HG02885 (cell line): ENCODE data around the gene AMOTL1.
"Not testable (repeated sequence)": the region's sequence is repeated elsewhere in the genome, so short reads cannot be mapped to it uniquely, and the experiment has no call there.

Source experiments
- ATAC-seq: cut with Tn5 transposase; IDR thresholded peaks from one replicate; pipeline ENCODE4 v1.9.1; 2021; ENCODE audit warnings: mild to moderate bottlenecking; ENCODE audit not compliant: unreplicated experiment, poor library complexity

Gene AMOTL1

GRCh38 chr11:94812724-94813720 is 44.9 kb downstream of the AMOTL1 start:
- not testable (repeated sequence) for ATAC-seq

DNA sequence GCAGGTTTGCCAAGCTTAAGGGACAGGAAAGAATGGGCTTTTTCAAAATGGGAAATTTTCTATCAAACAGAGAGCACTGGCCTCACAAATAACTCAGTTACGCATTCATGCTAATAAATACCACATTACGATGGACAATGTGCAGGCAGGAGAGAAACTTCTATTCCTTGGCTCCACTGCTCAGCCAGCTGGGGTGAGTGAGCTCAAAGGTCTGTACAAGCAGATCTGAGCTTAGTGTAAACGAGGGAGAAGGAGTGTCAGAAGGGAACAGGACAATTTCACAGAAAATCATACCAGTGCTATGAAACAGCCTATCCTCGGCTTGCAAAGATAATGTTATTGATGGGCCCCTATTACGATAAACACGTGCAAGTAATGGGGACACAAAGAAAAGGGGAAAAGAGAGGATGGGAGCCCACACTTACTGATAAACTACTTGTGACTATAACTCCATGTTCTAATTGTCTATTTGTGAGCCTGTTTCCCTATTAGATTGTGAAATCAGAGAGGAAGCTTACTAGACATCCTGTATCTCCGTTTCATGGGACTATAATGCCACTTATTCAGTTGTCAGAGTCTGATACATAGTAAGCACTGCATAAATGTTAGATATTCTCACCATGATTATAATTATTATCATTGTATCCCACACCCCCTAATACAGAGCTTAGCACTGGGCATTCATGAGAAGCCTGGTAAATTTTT is 46.3 kb downstream of the AMOTL1 start:
- no peak for ATAC-seq

- no peak for ATAC-seq
These were observed 47.7 kb downstream of the AMOTL1 start for GRCh38 chr11:94815705-94816344.

DNA sequence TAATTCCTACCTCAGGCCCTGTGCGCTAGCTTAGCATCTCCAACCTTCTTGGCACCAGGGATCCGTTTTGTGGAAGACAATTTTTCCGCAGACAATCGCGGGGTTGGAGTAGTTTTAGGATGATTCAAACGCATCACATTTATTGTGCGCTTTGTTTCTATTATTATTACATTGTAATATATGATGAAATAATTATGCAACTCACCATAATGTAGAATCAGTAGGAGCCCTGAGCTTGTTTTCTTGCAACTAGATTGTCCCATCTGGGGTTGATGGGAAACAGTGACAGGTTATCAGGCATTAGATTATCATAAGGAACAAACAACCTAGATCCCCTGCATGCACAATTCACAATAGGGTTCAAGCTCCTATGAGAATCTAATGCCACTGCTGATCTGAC is 52.3 kb downstream of the AMOTL1 start:
- no peak for ATAC-seq

- ATAC-seq = no peak
These were observed 53.3 kb downstream of the AMOTL1 start for GRCh38 chr11:94821439-94821838.

- no peak for ATAC-seq
These were observed 53.9 kb downstream of the AMOTL1 start for GRCh38 chr11:94822080-94822479.

GRCh38 chr11:94823102-94823732 is 55.1 kb downstream of the AMOTL1 start:
- no peak for ATAC-seq

DNA sequence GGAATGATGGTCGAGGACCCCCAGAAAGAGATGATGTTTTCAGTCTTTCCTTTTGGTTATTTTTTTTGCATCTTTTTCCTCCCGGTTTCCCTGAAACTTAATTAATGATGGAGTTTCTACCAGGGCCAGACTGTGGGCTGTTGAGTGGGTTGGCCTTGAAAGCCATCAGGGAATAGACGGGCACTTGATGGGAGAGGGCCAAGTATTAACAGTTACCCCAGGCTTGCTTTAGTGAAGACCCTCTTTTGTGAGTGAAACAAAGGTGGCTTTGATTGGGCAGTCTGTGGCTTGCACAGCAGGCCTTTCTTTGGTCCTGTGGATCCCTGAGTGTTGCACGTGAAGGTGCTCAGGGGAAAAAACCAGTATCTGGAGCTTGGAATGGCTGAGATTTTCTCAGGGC is 56.9 kb downstream of the AMOTL1 start:
- ATAC-seq = no peak

DNA sequence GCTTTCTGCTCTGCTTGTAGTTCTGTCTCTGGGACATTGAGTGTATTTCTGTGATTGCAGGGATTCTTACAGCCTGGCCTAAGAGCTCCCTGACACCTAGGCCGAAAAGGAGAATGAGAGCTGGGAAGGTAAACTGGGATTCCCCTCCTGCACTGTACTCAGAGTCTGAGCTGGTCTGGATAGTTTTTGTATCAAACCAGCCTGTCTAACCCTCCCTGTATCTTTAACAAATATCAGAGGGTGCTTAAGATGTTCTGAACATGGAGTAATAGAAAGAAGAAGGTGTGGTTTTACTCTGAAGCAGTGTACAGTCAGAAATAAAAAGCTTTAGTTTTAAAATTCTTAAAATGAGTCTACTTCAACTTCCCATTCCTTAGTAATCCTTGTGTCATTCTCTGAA is 57.3 kb downstream of the AMOTL1 start:
- no peak for ATAC-seq

- no peak for ATAC-seq
These were observed 58.3 kb downstream of the AMOTL1 start for GRCh38 chr11:94826415-94826814.

DNA sequence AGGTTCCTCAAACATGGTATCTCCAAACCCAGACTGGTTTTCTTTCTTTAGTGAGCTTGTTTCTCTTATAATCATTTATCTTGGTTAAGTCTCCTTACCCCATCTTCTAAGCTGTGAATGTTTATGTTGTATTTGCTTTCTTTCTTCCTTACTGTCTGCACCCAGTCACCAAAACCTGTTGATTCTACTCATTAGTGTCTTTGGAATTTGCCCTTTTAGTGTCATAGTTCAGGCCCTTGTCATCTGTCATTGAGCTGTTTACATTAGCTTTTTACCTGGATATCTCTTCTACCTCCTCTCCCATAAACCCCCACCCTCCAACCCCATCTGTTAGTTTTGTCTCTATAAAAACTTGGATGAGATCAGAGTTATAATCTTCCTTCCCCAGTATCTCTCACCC is 59.9 kb downstream of the AMOTL1 start:
- ATAC-seq = no peak

DNA sequence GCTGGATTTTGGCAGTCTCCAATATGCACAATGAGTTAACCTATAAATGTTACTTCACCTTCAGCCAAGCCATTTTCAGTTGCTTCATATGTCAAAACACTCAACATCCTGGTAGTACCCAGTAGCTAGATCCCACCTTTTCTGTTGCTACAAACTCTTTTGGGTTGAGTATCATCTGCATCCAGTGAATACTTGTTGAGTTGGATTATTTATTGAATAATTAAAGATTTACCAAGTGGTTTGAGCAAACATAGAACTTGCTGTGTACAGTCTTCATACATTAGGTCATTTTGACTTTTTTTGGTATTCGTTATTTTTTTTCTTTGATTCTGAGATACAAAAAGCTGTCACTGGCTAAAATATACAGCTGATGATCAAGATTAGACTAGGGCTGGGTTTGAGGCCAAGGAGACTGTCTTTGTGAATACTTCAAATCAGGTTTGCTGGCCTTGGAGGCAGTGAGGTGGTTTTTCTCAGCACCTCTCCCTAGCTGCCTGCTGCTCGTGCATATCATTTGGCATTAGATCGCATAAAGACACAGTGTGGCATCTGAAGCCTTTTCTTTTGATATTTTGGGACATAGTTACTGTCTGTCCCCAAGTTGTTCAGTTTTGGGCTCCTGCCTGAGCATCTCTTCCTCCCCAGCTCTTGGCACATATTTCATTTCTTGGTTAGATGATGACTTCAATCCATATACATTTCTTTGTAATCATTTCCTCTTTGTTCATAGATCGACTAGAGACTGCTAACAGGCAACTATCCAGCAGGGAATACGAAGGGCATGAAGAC is 62.8 kb downstream of the AMOTL1 start:
- ATAC-seq = no peak

- ATAC-seq = no peak
These were observed 63.4 kb downstream of the AMOTL1 start for GRCh38 chr11:94831529-94831928.

DNA sequence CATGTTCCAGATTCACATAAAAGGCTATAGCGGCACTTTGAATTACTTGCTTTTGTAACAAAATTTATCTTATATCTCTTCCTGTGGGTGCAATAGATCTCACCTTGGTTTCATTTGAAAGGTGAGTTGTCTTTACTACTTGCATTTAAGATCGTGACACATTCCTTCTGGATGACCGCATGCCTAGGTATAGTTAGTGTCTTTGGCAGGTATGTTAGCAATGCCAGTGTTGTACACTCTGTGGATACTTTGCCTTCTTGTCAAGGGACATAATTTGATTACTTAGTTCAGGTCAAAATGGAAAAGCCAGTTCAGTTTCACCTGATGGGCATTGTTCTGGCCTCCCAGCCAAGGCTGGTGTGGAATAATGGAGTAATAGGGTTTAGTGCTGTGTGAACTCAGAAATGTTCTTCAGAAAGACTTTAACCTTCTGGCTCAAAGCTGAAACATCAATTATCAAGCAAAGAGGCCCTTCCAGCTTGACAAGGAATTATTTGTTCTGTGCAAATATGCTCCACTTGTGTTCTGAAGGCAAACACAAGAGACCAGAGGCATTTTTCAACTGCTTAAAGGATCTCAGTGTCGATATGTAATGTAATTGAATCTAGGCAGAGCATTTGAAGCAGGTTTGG is 64.6 kb downstream of the AMOTL1 start:
- ATAC-seq = no peak

DNA sequence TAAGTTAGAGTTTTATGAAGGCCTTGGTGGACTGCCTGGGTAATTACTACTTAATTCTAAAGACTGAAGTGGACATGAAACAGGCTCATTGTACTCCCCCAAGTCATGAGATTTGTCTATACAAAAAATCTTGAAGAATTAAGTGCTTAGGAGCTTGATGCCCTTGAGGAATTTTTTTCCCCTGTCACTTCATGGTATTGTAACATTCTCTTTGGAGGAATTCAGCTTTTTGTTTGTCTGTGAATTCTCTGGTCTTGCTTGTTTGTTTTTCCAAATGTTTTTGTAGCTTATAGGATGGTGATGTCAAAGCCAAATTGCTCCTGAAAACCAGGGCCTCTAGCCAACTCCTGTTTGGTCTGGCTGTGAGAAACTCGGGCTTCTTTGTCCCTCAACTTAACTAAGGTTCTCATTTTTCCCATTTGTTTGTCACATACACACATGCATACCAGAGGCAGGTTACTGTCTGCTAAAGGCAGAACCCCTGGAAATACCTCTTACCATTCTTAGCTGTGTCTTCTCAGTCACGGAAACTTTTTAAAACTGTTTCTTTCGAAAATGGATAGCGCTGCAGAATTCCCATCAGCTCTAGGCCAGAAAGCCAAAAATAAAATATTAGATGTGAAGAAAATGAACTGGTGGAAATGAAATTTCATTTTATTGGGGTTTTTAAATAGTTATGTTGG is 66.9 kb downstream of the AMOTL1 start:
- no peak for ATAC-seq

GRCh38 chr11:94835594-94835927 is 67.4 kb downstream of the AMOTL1 start:
- no peak for ATAC-seq

DNA sequence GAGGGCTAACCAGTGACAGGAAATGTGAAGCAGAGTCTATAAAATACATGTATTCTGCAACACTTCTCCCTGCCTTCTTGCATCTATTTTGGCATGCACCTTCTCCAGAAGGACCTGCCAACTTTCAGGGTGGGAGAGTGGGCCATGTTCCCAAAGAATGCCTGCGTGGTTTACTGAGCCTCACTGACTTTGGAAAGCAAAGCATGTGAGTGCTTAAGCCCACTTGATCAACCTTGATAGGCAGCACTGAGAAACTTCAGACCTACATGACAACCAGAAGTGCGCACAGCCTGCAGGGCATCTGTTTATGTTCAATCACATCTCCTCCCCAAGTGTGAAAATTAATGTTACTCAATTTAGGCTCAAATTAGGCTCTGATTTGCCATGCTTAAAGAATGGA is 69.2 kb downstream of the AMOTL1 start:
- no peak for ATAC-seq

DNA sequence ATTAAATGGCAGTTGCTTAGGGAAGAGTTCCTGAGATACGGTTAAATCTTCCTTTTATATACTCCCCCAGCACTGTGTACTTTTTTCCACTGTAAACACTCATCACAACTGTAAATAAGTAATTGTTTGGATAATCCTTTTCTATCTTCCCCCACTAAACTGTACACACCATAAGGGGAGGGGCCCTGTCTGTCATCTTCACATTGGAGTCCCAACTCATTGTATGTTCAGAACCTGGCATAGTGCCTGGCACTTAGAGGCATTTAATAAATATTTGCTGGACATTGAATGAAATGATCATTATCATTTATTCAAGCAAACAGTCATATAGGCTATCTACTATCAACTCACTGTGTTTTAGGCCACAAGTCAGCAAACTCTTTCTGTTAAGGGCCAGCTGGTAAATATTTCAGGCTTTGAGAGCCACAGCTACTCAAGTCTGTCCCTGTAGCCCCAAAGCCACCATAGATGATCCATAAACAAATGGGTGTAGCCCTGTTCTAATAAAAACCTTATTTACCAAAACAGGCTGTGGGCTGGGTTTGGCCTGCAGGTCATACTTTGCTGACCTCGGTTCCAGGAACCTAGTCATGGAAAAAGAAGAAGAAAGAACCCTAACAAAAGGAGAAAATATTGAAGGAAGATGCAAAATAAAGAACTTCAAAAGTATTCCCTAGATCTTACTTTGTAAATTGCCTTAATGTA is 70.0 kb downstream of the AMOTL1 start:
- no peak for ATAC-seq
